ENCODE data around the gene BCLAF3.

DNA sequence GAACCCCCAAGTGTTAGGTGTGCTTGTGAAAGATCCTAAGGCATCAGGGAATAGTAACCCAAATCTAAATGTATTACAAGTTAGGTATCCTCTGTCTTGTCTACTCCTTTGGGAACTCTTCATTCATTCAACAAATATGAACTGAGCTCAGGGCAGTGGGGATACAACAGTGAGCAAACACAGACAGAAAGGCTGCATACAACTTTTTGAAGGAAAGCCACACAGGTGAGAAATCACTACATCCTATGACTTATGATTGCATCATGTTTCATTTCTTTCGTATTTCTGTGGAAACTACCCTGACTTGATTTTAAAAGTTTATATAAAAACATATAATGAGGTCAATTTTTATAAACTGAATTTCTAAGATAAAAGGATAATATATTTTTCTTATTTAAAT lies 43.2 kb downstream of the BCLAF3 start:
- TF ChIP-seq CREB1 (IDR thresholded peaks at IDR 0.05; ENCODE audit: low read depth) (no peak), FOXM1 (IDR thresholded peaks at IDR 0.05; ENCODE audit: borderline replicate concordance, low read depth) (no peak), EP300 (IDR thresholded peaks at IDR 0.05; ENCODE audit: borderline replicate concordance) (no peak), ZBTB7A (IDR thresholded peaks at IDR 0.05; ENCODE audit: low read depth) (no peak)
